D341Med (cell line): ENCODE data around the gene LRRC10.

Experiments used
- DNase-seq: peaks from one replicate; pipeline ENCODE4 v3.0.0; 2012; ENCODE audit warnings: low spot score

LRRC10 gene

GRCh38 chr12:69569236-69569635 is 41.5 kb downstream of the LRRC10 start:
- DNase-seq: no peak

- DNase-seq: no peak
Observed at GRCh38 chr12:69566603-69567002, 44.1 kb downstream of the LRRC10 start.

GRCh38 chr12:69563166-69563762 is 47.4 kb downstream of the LRRC10 start:
- no peak for DNase-seq
